Karpas-422 (cell line): ENCODE results near the gene ZNF473. TPM values are rescaled to one million over a fixed set of nuclear protein-coding genes. Genes with fewer than 3 reads are reported as not detected.
A peak's percentile ranks its signal among the peaks of the same experiment; 100 is the strongest.
"Not testable (repeated sequence)": the region's sequence is repeated elsewhere in the genome, so short reads cannot be mapped to it uniquely, and the experiment has no call there.

ENCODE experiments used
- DNase-seq: peaks from one replicate; pipeline ENCODE4 v3.0.0-alpha.2; 2015
- H2AFZ ChIP-seq: fragments of 200-600 bp; sonication (generic); 2 replicates; pipeline ENCODE4 v1.6.1; 2014; ENCODE audit warnings: antibody characterized with exemption, low read length, mixed read lengths
- H3K27ac ChIP-seq: fragments of 200-600 bp; sonication (generic); 2 replicates; pipeline ENCODE4 v1.5.1; 2014; ENCODE audit warnings: mild to moderate bottlenecking, low read length, moderate library complexity
- H3K27me3 ChIP-seq: fragments of 200-600 bp; sonication (generic); 2 replicates; pipeline ENCODE4 v1.6.1; 2014; ENCODE audit warnings: low read length, mixed read lengths
- H3K36me3 ChIP-seq: fragments of 200-600 bp; sonication (generic); 2 replicates; pipeline ENCODE4 v1.6.1; 2014; ENCODE audit warnings: low read length, mixed read lengths; ENCODE audit not compliant: insufficient read depth
- H3K4me1 ChIP-seq: fragments of 200-600 bp; sonication (generic); 2 replicates; pipeline ENCODE4 v1.6.1; 2014; ENCODE audit warnings: mild to moderate bottlenecking, low read length, mixed read lengths
- H3K4me2 ChIP-seq: fragments of 200-600 bp; sonication (generic); 2 replicates; pipeline ENCODE4 v1.6.1; 2014; ENCODE audit warnings: low read length, low read depth, mild to moderate bottlenecking; ENCODE audit not compliant: poor library complexity, severe bottlenecking
- H3K4me3 ChIP-seq: fragments of 200-600 bp; sonication (generic); 2 replicates; pipeline ENCODE4 v1.5.1; 2014; ENCODE audit warnings: mild to moderate bottlenecking, antibody characterized with exemption, low read length, mixed read lengths
- H3K79me2 ChIP-seq: fragments of 200-600 bp; sonication (generic); 2 replicates; pipeline ENCODE4 v1.6.1; 2014; ENCODE audit warnings: mild to moderate bottlenecking, low read length, mixed read lengths
- H3K9ac ChIP-seq: fragments of 200-600 bp; sonication (generic); 2 replicates; pipeline ENCODE4 v1.6.0; 2014; ENCODE audit warnings: low read length
- H3K9me2 ChIP-seq: fragments of 200-600 bp; sonication (generic), shearing (Covaris generic); replicated peaks from 2 replicates; pipeline ENCODE4 v1.6.0; 2014; ENCODE audit warnings: mild to moderate bottlenecking, low read length, moderate library complexity; ENCODE audit not compliant: insufficient read depth
- H3K9me3 ChIP-seq: fragments of 300-700, 200-600 bp; sonication (generic); 2 replicates; pipeline ENCODE4 v1.6.1; 2014; ENCODE audit warnings: low read length, mixed read lengths
- H4K20me1 ChIP-seq: fragments of 200-600 bp; sonication (generic); 2 replicates; pipeline ENCODE4 v1.6.1; 2014; ENCODE audit warnings: mild to moderate bottlenecking, antibody characterized with exemption, low read length, low read depth; ENCODE audit not compliant: insufficient read depth
- total RNA-seq: library from RNA; depleted of rRNA; stranded (reverse); fragments of >200 nt; shearing (Covaris generic); gene quantifications from 2 replicates; pipeline ENCODE4 v1.2.3, GENCODE V29; 2014; ENCODE audit warnings: low replicate concordance

ZNF473 gene
- total RNA-seq, 1 experiment from 2014 or later, result 24.1 TPM

GRCh38 chr19:50076581-50077355 lies 51.0 kb downstream of the ZNF473 start:
- H3K27me3 ChIP-seq, H3K9me2 ChIP-seq, H3K36me3 ChIP-seq, H3K9ac ChIP-seq, H3K4me2 ChIP-seq, H4K20me1 ChIP-seq, H3K4me1 ChIP-seq, H2AFZ ChIP-seq, DNase-seq, H3K9me3 ChIP-seq, H3K79me2 ChIP-seq, H3K4me3 ChIP-seq, H3K27ac ChIP-seq: not testable (repeated sequence)

- H2AFZ ChIP-seq, H4K20me1 ChIP-seq, H3K4me2 ChIP-seq, H3K9ac ChIP-seq, H3K27me3 ChIP-seq, H3K9me2 ChIP-seq, H3K4me1 ChIP-seq, H3K79me2 ChIP-seq, H3K9me3 ChIP-seq, H3K27ac ChIP-seq, H3K36me3 ChIP-seq, DNase-seq, H3K4me3 ChIP-seq: not testable (repeated sequence)
Measured at GRCh38 chr19:50079014-50079413, 53.2 kb downstream of the ZNF473 start.

- H3K4me1 ChIP-seq, H2AFZ ChIP-seq, DNase-seq, H3K36me3 ChIP-seq, H4K20me1 ChIP-seq, H3K79me2 ChIP-seq, H3K9ac ChIP-seq, H3K9me3 ChIP-seq, H3K27ac ChIP-seq, H3K9me2 ChIP-seq, H3K4me3 ChIP-seq, H3K27me3 ChIP-seq, H3K4me2 ChIP-seq: not testable (repeated sequence)
Measured at GRCh38 chr19:50084440-50084839, 58.6 kb downstream of the ZNF473 start.

GRCh38 chr19:50087153-50087552 lies 61.3 kb downstream of the ZNF473 start:
- H3K9ac ChIP-seq, H3K4me3 ChIP-seq, H3K9me2 ChIP-seq, H3K36me3 ChIP-seq, H3K4me2 ChIP-seq, DNase-seq, H3K27ac ChIP-seq, H4K20me1 ChIP-seq, H3K9me3 ChIP-seq, H3K79me2 ChIP-seq, H3K4me1 ChIP-seq, H2AFZ ChIP-seq, H3K27me3 ChIP-seq: not testable (repeated sequence)

GRCh38 chr19:50090706-50091105 lies 64.9 kb downstream of the ZNF473 start:
- not testable (repeated sequence) for H3K4me2 ChIP-seq, H3K27ac ChIP-seq, H3K9me2 ChIP-seq, H3K36me3 ChIP-seq, H3K27me3 ChIP-seq, H3K9ac ChIP-seq, H3K9me3 ChIP-seq, H4K20me1 ChIP-seq, H3K4me3 ChIP-seq, H3K79me2 ChIP-seq, H3K4me1 ChIP-seq, H2AFZ ChIP-seq
- DNase-seq, result peak; percentile 79

- not testable (repeated sequence) for H3K36me3 ChIP-seq, H3K4me3 ChIP-seq, H3K79me2 ChIP-seq, H3K27ac ChIP-seq, H3K9ac ChIP-seq, H2AFZ ChIP-seq, H3K9me2 ChIP-seq, H3K9me3 ChIP-seq, H3K27me3 ChIP-seq, H3K4me1 ChIP-seq, H4K20me1 ChIP-seq, DNase-seq, H3K4me2 ChIP-seq
Measured at GRCh38 chr19:50091786-50092185, 66.0 kb downstream of the ZNF473 start.

- not testable (repeated sequence) for H3K4me2 ChIP-seq, DNase-seq, H3K9me2 ChIP-seq, H3K27ac ChIP-seq, H4K20me1 ChIP-seq, H3K27me3 ChIP-seq, H3K4me3 ChIP-seq, H3K9me3 ChIP-seq, H3K79me2 ChIP-seq, H3K4me1 ChIP-seq, H3K9ac ChIP-seq, H2AFZ ChIP-seq, H3K36me3 ChIP-seq
Measured at GRCh38 chr19:50092597-50092996, 66.8 kb downstream of the ZNF473 start.

GRCh38 chr19:50097884-50098283 lies 72.1 kb downstream of the ZNF473 start:
- not testable (repeated sequence) for H3K4me2 ChIP-seq, H3K27me3 ChIP-seq, H2AFZ ChIP-seq, H3K27ac ChIP-seq, H3K4me1 ChIP-seq, H3K4me3 ChIP-seq, H3K79me2 ChIP-seq, H3K9me2 ChIP-seq, H3K9ac ChIP-seq, DNase-seq, H3K9me3 ChIP-seq, H4K20me1 ChIP-seq, H3K36me3 ChIP-seq

GRCh38 chr19:50098892-50099291 lies 73.1 kb downstream of the ZNF473 start:
- H3K36me3 ChIP-seq, H3K9ac ChIP-seq, H3K79me2 ChIP-seq, H3K4me1 ChIP-seq, H3K4me2 ChIP-seq, H3K9me3 ChIP-seq, DNase-seq, H2AFZ ChIP-seq, H3K9me2 ChIP-seq, H3K27ac ChIP-seq, H3K27me3 ChIP-seq, H4K20me1 ChIP-seq, H3K4me3 ChIP-seq: not testable (repeated sequence)
